ENCODE data around the gene C2CD5. TPM values are rescaled to one million over a fixed set of nuclear protein-coding genes. Genes with fewer than 3 reads are reported as not detected.

C2CD5 gene
- total RNA-seq, 3 donors from 2014 or later (not counting 1 experiment from before 2014, with no cell fraction given): 31.2 to 42.8 (median 41.9) TPM

DNA sequence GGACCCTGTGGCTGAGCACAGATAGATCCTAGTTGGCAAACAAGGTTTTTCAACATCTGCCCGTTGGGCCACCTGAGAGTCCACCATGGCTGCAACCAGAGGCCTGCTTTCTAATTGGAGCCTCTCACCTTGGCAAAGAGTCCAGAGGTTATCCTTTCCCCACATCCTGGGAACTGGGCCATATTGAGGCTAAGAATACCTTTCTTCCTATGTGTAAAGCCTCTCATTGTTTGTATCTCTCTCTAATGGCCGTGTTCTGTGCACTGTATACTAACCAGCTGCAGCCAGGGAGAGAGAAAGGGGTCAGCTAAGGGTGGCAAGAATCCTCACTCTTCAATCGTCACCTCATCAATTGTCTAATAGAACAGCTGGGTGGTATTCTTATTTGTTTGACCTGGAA lies 130.8 kb downstream of the C2CD5 start:
- Mint-ChIP-seq H3K27me3 (ENCODE audit: low read depth in 2 of 2) (peaks cover 6 to 14% of the 10 kb centered on the region in 2 donors), H3K36me3 (no peaks in the 10 kb centered on the region), H3K9me3 (no peaks in the 10 kb centered on the region), H3K27ac (no peak overlapping the region), H3K4me3 (no peak overlapping the region), H3K4me1 (peaks cover 15 to 22% of the 10 kb centered on the region in 2 donors)
- H3K36me3 ChIP-seq (ENCODE audit: control insufficient read depth, insufficient read depth, low read length): no peaks in the 10 kb centered on the region
- H3K4me3 ChIP-seq (ENCODE audit: low read length): no peak overlapping the region
- no peaks in the 10 kb centered on the region for H3K9me3 ChIP-seq (ENCODE audit: control insufficient read depth, insufficient read depth, low read length)
- no peaks in the 10 kb centered on the region for H3K27me3 ChIP-seq (ENCODE audit: control insufficient read depth, insufficient read depth, low read length)
- 96% methylated on average over 1 of the region's 3 CpGs for WGBS (ENCODE audit: insufficient coverage)
- intact Hi-C loops (cut with micrococcal nuclease): no loop called here
- TF ChIP-seq, protein P1, sequence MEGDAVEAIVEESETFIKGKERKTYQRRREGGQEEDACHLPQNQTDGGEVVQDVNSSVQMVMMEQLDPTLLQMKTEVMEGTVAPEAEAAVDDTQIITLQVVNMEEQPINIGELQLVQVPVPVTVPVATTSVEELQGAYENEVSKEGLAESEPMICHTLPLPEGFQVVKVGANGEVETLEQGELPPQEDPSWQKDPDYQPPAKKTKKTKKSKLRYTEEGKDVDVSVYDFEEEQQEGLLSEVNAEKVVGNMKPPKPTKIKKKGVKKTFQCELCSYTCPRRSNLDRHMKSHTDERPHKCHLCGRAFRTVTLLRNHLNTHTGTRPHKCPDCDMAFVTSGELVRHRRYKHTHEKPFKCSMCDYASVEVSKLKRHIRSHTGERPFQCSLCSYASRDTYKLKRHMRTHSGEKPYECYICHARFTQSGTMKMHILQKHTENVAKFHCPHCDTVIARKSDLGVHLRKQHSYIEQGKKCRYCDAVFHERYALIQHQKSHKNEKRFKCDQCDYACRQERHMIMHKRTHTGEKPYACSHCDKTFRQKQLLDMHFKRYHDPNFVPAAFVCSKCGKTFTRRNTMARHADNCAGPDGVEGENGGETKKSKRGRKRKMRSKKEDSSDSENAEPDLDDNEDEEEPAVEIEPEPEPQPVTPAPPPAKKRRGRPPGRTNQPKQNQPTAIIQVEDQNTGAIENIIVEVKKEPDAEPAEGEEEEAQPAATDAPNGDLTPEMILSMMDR (IDR thresholded peaks at IDR 0.05): no peak
- no peak overlapping the region for H3K27ac ChIP-seq (ENCODE audit: low read length)
- no peak for DNase-seq
- ATAC-seq: no peak
- peaks cover 14% of the 10 kb centered on the region for H3K4me1 ChIP-seq (ENCODE audit: control insufficient read depth, insufficient read depth, low read length)

DNA sequence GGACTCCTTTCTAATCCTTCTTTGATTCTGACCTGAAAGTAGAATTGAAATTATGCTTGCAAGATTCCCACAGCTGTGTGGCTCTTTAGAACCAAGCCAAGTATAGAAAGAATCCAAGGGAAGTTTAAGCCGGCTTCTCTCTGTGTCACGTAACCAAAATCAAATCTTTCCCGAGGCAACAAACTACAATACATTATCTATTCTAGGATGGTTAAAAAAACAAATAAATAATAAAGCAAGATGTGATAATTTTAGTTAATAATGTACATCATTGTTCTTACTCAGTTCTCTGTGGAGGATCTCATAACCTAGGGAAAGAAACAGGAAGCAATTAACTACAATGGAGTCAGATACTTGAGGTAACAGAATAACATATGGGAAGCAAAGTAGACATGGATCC lies 131.8 kb downstream of the C2CD5 start:
- no peak overlapping the region for H3K4me3 Mint-ChIP-seq

DNA sequence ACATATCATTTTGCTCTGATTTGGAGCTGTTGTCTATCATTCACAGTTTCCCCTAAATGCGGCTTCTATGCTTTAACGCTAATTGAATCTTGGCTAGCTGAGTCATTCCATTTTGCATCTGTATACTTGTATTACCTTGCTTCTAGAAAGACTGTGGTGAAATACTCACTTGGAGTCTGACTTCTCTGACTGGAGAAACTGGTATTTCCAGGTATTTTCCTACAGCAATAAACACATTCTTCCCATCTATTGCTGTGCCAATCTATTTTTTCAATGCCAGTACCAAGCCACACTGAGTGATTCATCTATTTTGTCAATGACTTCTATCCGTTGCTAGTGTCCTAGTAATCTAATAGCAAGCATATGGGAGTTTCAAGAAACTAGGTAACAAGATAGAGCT lies 133.9 kb downstream of the C2CD5 start:
- Mint-ChIP-seq H3K27ac (peak overlapping the region; percentile 83 to 89), H3K9me3 (no peaks in the 10 kb centered on the region), H3K4me3 (peak overlapping the region; percentile 25), H3K36me3 (no peaks in the 10 kb centered on the region), H3K4me1 (peaks cover 18 to 20% of the 10 kb centered on the region in 2 donors), H3K27me3 (ENCODE audit: low read depth in 2 of 2) (peaks cover 0 to under 1% of the 10 kb centered on the region in 2 donors)
- Histone ChIP-seq H3K36me3 (ENCODE audit: control insufficient read depth, insufficient read depth, low read length) (no peaks in the 10 kb centered on the region), H3K4me1 (ENCODE audit: control insufficient read depth, insufficient read depth, low read length) (peaks cover 17% of the 10 kb centered on the region), H3K4me3 (ENCODE audit: low read length) (no peak overlapping the region), H3K27ac (ENCODE audit: low read length) (no peak overlapping the region), H3K9me3 (ENCODE audit: control insufficient read depth, insufficient read depth, low read length) (no peaks in the 10 kb centered on the region), H3K27me3 (ENCODE audit: control insufficient read depth, insufficient read depth, low read length) (no peaks in the 10 kb centered on the region)
- 81% methylated on average over 3 of the region's 3 CpGs for WGBS (ENCODE audit: insufficient coverage)
- peak in 1 of 3 donors; percentile 0 for ATAC-seq
- TF ChIP-seq, protein P1 (IDR thresholded peaks at IDR 0.05): no peak
- intact Hi-C loops (cut with micrococcal nuclease): no loop called here
- peak in 1 of 2 donors; percentile 52 for DNase-seq

More for the DNA sequence above, 131.8 kb downstream of the C2CD5 start:
- H3K27me3 ChIP-seq (ENCODE audit: control insufficient read depth, insufficient read depth, low read length): no peaks in the 10 kb centered on the region
- no peak overlapping the region for H3K27ac ChIP-seq (ENCODE audit: low read length)
- intact Hi-C loops (cut with micrococcal nuclease): no loop called here
- H3K36me3 Mint-ChIP-seq: no peaks in the 10 kb centered on the region
- peaks cover 4 to 6% of the 10 kb centered on the region in 2 donors for H3K27me3 Mint-ChIP-seq (ENCODE audit: low read depth in 2 of 2)
- peaks cover 20 to 23% of the 10 kb centered on the region in 2 donors for H3K4me1 Mint-ChIP-seq
- H3K27ac Mint-ChIP-seq: no peak overlapping the region
- no peaks in the 10 kb centered on the region for H3K9me3 ChIP-seq (ENCODE audit: control insufficient read depth, insufficient read depth, low read length)
- peaks cover 17% of the 10 kb centered on the region for H3K4me1 ChIP-seq (ENCODE audit: control insufficient read depth, insufficient read depth, low read length)
- TF ChIP-seq, protein P1 (IDR thresholded peaks at IDR 0.05): no peak
- H3K9me3 Mint-ChIP-seq: no peaks in the 10 kb centered on the region
- WGBS (ENCODE audit: insufficient coverage): no CpG with 5 or more reads among the region's 3 CpGs
- no peak for DNase-seq
- ATAC-seq: no peak
- H3K4me3 ChIP-seq (ENCODE audit: low read length): no peak overlapping the region
- no peaks in the 10 kb centered on the region for H3K36me3 ChIP-seq (ENCODE audit: control insufficient read depth, insufficient read depth, low read length)

Data from natural killer cell (primary cell).